ENCODE data around the gene NPAS1.
A peak's percentile ranks its signal among the peaks of the same experiment; 100 is the strongest.

The NPAS1 gene

GRCh38 chr19:47081095-47081494, 61.5 kb downstream of the NPAS1 start:
- DNase-seq (ENCODE audit: low read depth): no peak

GRCh38 chr19:47082493-47082892, 62.9 kb downstream of the NPAS1 start:
- no peak for DNase-seq (ENCODE audit: low read depth)

GRCh38 chr19:47084879-47085439, 65.3 kb downstream of the NPAS1 start:
- no peak for DNase-seq (ENCODE audit: low read depth)

- DNase-seq (ENCODE audit: low read depth): no peak
Measured at GRCh38 chr19:47086280-47086679, 66.6 kb downstream of the NPAS1 start.

GRCh38 chr19:47089767-47090350, 70.2 kb downstream of the NPAS1 start:
- no peak for DNase-seq (ENCODE audit: low read depth)

GRCh38 chr19:47093254-47093653, 73.6 kb downstream of the NPAS1 start:
- no peak for DNase-seq (ENCODE audit: low read depth)

GRCh38 chr19:47093841-47094240, 74.2 kb downstream of the NPAS1 start:
- DNase-seq (ENCODE audit: low read depth): peak; percentile 21

- DNase-seq (ENCODE audit: low read depth): no peak
Measured at GRCh38 chr19:47094557-47095475, 75.2 kb downstream of the NPAS1 start.
